Neural cell (in vitro differentiated cells): Measurements from ENCODE around the gene ATP5ME. TPM values are rescaled to one million over a fixed set of nuclear protein-coding genes. Genes with fewer than 3 reads are reported as not detected.
"Not testable (repeated sequence)": the region's sequence is repeated elsewhere in the genome, so short reads cannot be mapped to it uniquely, and the experiment has no call there.

ENCODE experiments used
- H2AFZ ChIP-seq: fragments of 200-600, 300-800 bp; sonication (generic), shearing (Covaris generic); 2 replicates; pipeline ENCODE4 v1.6.0; 2014; ENCODE audit warnings: low read depth, mild to moderate bottlenecking, antibody characterized with exemption, low read length, moderate library complexity
- H3F3A ChIP-seq: fragments of 200-600 bp; shearing (Covaris generic); 2 replicates; pipeline ENCODE4 v1.6.1; 2016; ENCODE audit warnings: mild to moderate bottlenecking, moderate library complexity, mixed read lengths, antibody characterized with exemption, low read length; ENCODE audit not compliant: insufficient read depth, poor library complexity, severe bottlenecking
- H3K27ac ChIP-seq: fragments of 200-600, 300-800 bp; sonication (generic), shearing (Covaris generic); 2 replicates; pipeline ENCODE4 v1.5.1; 2014; ENCODE audit warnings: mild to moderate bottlenecking, low read length, moderate library complexity
- H3K27me3 ChIP-seq: fragments of 300-800, 200-600 bp; sonication (generic), shearing (Covaris generic); 2 replicates; pipeline ENCODE4 v1.6.0; 2014; ENCODE audit warnings: mild to moderate bottlenecking, low read depth, low read length, moderate library complexity; ENCODE audit not compliant: insufficient read depth
- H3K36me3 ChIP-seq: fragments of 300-800, 200-600 bp; sonication (generic), shearing (Covaris generic); 2 replicates; pipeline ENCODE4 v1.5.1; 2014; ENCODE audit warnings: mild to moderate bottlenecking, antibody characterized with exemption, low read length, moderate library complexity; ENCODE audit not compliant: insufficient read depth
- H3K4me2 ChIP-seq: fragments of 300-800, 200-600 bp; sonication (generic), shearing (Covaris generic); 2 replicates; pipeline ENCODE4 v1.6.0; 2014; ENCODE audit warnings: mild to moderate bottlenecking, low read length
- H3K4me3 ChIP-seq: fragments of 300-800, 200-600 bp; sonication (generic), shearing (Covaris generic); 2 replicates; pipeline ENCODE4 v1.5.1; 2014; ENCODE audit warnings: mild to moderate bottlenecking, low read length, moderate library complexity
- H3K79me2 ChIP-seq: fragments of 200-600 bp; shearing (Covaris generic); replicated peaks from 2 replicates; pipeline ENCODE4 v1.6.0; 2014; ENCODE audit warnings: mild to moderate bottlenecking, low read length, moderate library complexity; ENCODE audit not compliant: insufficient read depth
- H3K9ac ChIP-seq: fragments of 300-800, 200-600 bp; sonication (generic), shearing (Covaris generic); 2 replicates; pipeline ENCODE4 v1.6.1; 2016; ENCODE audit warnings: mild to moderate bottlenecking, low read length, mixed read lengths
- H3K9me2 ChIP-seq: fragments of 200-600 bp; shearing (Covaris generic); 2 replicates; pipeline ENCODE4 v1.6.1; 2016; ENCODE audit warnings: mild to moderate bottlenecking, low read length, mixed read lengths; ENCODE audit not compliant: insufficient read depth
- H3K9me3 ChIP-seq: fragments of 200-600, 300-800 bp; sonication (generic), shearing (Covaris generic); 2 replicates; pipeline ENCODE4 v1.6.1; 2016; ENCODE audit warnings: mild to moderate bottlenecking, mixed run types, low read length, moderate library complexity, mixed read lengths
- H4K20me1 ChIP-seq: fragments of 200-600 bp; shearing (Covaris generic); 2 replicates; pipeline ENCODE4 v1.6.1; 2016; ENCODE audit warnings: mild to moderate bottlenecking, mixed run types; ENCODE audit not compliant: insufficient read depth
- EP300 ChIP-seq: fragments of 450-650 bp; conservative IDR thresholded peaks from 2 replicates; pipeline ENCODE4 v1.6.1; 2014; ENCODE audit warnings: antibody characterized with exemption, mild to moderate bottlenecking, moderate library complexity; ENCODE audit not compliant: poor library complexity, severe bottlenecking
- EZH2 ChIP-seq: fragments of 200-600, 300-800 bp; shearing (Covaris generic), sonication (generic); IDR thresholded peaks from 2 replicates; pipeline ENCODE4 v1.6.1; 2014; ENCODE audit warnings: antibody characterized with exemption, low read length, borderline replicate concordance, mild to moderate bottlenecking; ENCODE audit not compliant: insufficient read depth, poor library complexity, severe bottlenecking
- MXI1 ChIP-seq: fragments of 450-650 bp; conservative IDR thresholded peaks from 2 replicates; pipeline ENCODE4 v1.6.1; 2014; ENCODE audit warnings: antibody characterized with exemption, mild to moderate bottlenecking; ENCODE audit not compliant: poor library complexity, severe bottlenecking
- POLR2AphosphoS5 ChIP-seq: IDR thresholded peaks from 2 replicates; pipeline ENCODE4 v1.6.1; 2012
- RAD21 ChIP-seq: fragments of 450-650 bp; conservative IDR thresholded peaks from 2 replicates; pipeline ENCODE4 v1.6.1; 2014; ENCODE audit warnings: antibody characterized with exemption, mild to moderate bottlenecking, moderate library complexity
- SMC3 ChIP-seq: fragments of 450-650 bp; conservative IDR thresholded peaks from 2 replicates; pipeline ENCODE4 v1.6.1; 2014; ENCODE audit warnings: antibody characterized with exemption, mild to moderate bottlenecking, moderate library complexity; ENCODE audit not compliant: poor library complexity
- TAF1 ChIP-seq: IDR thresholded peaks from 2 replicates; pipeline ENCODE4 v1.6.1; 2012; ENCODE audit warnings: low read depth
- polyA plus RNA-seq: library from polyadenylated mRNA; depleted of rRNA; stranded (reverse); fragments of >200 nt; gene quantifications from 2 replicates; pipeline ENCODE4 v1.2.3, GENCODE V29; 2014
- TF ChIP-seq, protein P1 (sequence below): IDR thresholded peaks from 2 replicates; pipeline ENCODE4 v1.6.1; 2012; ENCODE audit warnings: borderline replicate concordance
- TF ChIP-seq, protein P2 (sequence below): fragments of 450-650 bp; IDR thresholded peaks from 2 replicates; pipeline ENCODE4 v1.5.1; 2014; ENCODE audit warnings: antibody characterized with exemption, mild to moderate bottlenecking, moderate library complexity; ENCODE audit not compliant: poor library complexity, severe bottlenecking

Gene ATP5ME
- polyA plus RNA-seq, 1 donor from 2014 or later = 156 TPM

DNA sequence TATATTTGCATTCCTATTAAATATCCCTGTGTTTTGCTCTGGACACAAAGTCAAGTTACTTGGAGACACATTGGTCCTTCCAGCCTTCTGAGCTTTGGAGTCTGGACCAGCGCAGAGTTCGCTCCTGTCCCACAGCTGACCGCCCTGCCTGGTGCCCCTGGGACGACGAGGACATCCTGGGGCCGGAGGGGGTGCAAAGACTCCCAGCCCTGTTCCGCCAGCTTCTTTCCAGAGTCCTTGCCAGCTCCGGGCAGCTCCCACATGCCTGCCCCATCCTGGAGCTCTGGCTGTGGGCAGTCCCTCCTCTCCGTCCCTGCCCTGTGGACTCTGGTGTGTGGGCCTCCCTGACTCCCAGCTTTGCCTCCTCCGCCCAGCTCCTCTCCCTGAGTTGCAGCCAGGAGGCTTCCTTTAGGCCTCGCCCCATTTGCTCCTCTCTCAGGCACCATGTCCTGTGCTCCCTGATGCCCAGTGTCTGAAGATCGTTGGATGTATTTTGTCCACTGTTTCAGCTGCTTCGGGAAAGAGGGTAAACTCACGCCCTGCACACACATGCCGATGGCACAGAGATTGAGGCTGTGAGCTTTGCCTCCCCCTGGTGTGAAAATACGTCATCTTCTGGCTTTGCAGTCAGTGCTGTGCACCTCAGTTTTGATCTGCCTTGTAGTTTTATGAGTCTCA lies 26.6 kb upstream of the ATP5ME start:
- no peak overlapping the region for H3K27ac ChIP-seq
- no peak overlapping the region for H3K4me3 ChIP-seq
- no peaks in the 10 kb centered on the region for H3F3A ChIP-seq
- no peaks in the 10 kb centered on the region for H3K27me3 ChIP-seq
- H3K79me2 ChIP-seq = peaks cover under 1% of the 10 kb centered on the region
- no peak overlapping the region for H3K4me2 ChIP-seq
- no peaks in the 10 kb centered on the region for H3K36me3 ChIP-seq
- no peak overlapping the region for H2AFZ ChIP-seq
- no peak overlapping the region for H3K9ac ChIP-seq
- TF ChIP-seq, protein P1, sequence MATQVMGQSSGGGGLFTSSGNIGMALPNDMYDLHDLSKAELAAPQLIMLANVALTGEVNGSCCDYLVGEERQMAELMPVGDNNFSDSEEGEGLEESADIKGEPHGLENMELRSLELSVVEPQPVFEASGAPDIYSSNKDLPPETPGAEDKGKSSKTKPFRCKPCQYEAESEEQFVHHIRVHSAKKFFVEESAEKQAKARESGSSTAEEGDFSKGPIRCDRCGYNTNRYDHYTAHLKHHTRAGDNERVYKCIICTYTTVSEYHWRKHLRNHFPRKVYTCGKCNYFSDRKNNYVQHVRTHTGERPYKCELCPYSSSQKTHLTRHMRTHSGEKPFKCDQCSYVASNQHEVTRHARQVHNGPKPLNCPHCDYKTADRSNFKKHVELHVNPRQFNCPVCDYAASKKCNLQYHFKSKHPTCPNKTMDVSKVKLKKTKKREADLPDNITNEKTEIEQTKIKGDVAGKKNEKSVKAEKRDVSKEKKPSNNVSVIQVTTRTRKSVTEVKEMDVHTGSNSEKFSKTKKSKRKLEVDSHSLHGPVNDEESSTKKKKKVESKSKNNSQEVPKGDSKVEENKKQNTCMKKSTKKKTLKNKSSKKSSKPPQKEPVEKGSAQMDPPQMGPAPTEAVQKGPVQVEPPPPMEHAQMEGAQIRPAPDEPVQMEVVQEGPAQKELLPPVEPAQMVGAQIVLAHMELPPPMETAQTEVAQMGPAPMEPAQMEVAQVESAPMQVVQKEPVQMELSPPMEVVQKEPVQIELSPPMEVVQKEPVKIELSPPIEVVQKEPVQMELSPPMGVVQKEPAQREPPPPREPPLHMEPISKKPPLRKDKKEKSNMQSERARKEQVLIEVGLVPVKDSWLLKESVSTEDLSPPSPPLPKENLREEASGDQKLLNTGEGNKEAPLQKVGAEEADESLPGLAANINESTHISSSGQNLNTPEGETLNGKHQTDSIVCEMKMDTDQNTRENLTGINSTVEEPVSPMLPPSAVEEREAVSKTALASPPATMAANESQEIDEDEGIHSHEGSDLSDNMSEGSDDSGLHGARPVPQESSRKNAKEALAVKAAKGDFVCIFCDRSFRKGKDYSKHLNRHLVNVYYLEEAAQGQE = no peak
- TF ChIP-seq, protein P2, sequence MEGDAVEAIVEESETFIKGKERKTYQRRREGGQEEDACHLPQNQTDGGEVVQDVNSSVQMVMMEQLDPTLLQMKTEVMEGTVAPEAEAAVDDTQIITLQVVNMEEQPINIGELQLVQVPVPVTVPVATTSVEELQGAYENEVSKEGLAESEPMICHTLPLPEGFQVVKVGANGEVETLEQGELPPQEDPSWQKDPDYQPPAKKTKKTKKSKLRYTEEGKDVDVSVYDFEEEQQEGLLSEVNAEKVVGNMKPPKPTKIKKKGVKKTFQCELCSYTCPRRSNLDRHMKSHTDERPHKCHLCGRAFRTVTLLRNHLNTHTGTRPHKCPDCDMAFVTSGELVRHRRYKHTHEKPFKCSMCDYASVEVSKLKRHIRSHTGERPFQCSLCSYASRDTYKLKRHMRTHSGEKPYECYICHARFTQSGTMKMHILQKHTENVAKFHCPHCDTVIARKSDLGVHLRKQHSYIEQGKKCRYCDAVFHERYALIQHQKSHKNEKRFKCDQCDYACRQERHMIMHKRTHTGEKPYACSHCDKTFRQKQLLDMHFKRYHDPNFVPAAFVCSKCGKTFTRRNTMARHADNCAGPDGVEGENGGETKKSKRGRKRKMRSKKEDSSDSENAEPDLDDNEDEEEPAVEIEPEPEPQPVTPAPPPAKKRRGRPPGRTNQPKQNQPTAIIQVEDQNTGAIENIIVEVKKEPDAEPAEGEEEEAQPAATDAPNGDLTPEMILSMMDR = no peak
- TF ChIP-seq EZH2 (no peak), TAF1 (no peak), RAD21 (no peak)
- H4K20me1 ChIP-seq = no peaks in the 10 kb centered on the region
- no peaks in the 10 kb centered on the region for H3K9me2 ChIP-seq
- H3K9me3 ChIP-seq = no peaks in the 10 kb centered on the region

DNA sequence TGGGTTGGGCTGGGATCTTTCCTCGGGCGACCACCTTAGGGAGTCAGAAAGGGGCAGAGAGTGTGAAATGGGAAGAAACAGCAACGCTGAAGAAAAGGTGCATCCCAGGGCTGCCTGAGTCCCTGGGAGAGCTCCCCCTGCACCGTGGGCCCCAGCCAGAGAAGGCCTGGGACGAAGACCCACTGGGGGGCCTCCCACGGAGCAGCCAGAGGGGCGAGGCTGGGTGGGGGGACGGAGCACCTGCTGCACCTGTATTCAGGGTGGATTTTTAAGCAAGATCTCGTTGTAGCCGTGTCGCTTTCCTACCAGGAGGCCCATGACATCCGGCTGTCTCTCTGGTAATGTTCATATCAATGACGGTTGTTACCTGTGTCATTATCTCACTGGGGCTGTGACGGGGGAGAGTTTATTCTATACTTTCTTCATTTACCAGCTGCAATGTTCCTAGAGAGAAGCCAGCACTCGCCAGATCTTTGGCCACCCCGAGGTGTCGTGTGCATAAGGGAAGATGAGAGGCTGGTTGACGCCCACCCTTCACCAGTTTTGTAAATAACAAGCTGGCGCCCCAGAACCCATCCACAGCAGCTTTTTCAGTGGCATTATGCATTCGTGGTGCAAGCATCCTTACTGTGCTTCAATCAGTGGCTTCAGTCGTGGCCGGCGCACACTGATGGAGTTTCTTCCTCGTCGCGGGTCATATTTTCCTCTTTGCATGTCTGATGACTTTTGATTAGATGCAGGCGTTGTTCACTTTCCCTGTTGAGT lies 25.9 kb upstream of the ATP5ME start:
- Histone ChIP-seq H3K27ac (no peak overlapping the region), H3K79me2 (no peaks in the 10 kb centered on the region), H3K36me3 (no peaks in the 10 kb centered on the region), H3K4me3 (no peak overlapping the region), H3K9ac (no peak overlapping the region), H3K9me2 (no peaks in the 10 kb centered on the region), H4K20me1 (no peaks in the 10 kb centered on the region), H3K4me2 (no peak overlapping the region), H3F3A (no peaks in the 10 kb centered on the region), H2AFZ (no peak overlapping the region), H3K27me3 (no peaks in the 10 kb centered on the region), H3K9me3 (no peaks in the 10 kb centered on the region)
- TF ChIP-seq SMC3 (no peak), RAD21 (no peak), EZH2 (no peak), MXI1 (no peak), EP300 (no peak), POLR2AphosphoS5 (no peak), TAF1 (no peak)
- TF ChIP-seq, protein P2 = no peak
- TF ChIP-seq, protein P1 = no peak

DNA sequence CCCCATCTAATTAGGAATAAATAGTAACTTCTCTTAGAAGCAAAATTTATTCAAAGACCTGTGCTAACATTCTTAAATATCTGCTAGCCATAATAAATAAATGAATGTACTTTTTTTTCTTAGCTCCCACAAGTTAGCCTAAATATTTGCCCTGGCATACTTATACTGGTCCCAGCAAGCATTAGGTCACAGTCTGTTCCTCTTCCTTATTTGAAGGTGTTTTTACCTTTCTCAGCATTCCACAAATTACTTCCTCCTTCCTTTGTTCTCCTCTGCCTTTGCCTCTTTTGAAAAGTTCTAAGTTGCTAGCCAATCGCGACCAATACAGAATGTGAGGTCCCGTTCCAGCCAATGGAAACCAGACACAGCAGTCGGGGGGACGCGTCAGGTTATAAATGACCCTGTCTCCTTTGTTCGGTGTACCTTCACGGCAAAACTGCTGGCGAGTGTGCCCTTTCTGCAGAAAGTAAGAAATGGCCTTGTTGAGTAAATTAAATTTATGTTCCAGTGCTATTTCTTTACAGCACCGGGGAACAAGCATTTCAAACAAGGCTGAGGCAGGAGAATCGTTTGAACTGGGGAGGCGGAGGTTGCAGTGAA lies 20.4 kb upstream of the ATP5ME start:
- H2AFZ ChIP-seq, H3F3A ChIP-seq, H3K4me2 ChIP-seq, H3K27me3 ChIP-seq, H3K36me3 ChIP-seq, H3K9ac ChIP-seq, H3K27ac ChIP-seq, H3K79me2 ChIP-seq, H3K9me3 ChIP-seq, H3K4me3 ChIP-seq, H4K20me1 ChIP-seq, H3K9me2 ChIP-seq: not testable (repeated sequence)
